SK-N-SH (cell line): ENCODE measurements around the gene IPCEF1. TPM values are rescaled to one million over a fixed set of nuclear protein-coding genes. Genes with fewer than 3 reads are reported as not detected.

Experiments
- CTCF ChIA-PET: fragments of 300-600, 350-600 bp; formaldehyde crosslinking; extraction: SDS; loops from one replicate; lab custom pipeline; 2021; lab: Yijun Ruan, JAX
- POLR2A ChIA-PET: fragments of 350-600 bp; sonication (Branson Sonifier 250); formaldehyde crosslinking; extraction: SDS; loops from one replicate; lab custom pipeline; 2020; ENCODE audit warnings: antibody characterized with exemption, inconsistent platforms; lab: Yijun Ruan, JAX
- DNase-seq: peaks from one replicate; pipeline ENCODE4 v3.0.0; 2012
- H2AFZ ChIP-seq: fragments of 200-600 bp; sonication (generic); 2 replicates; pipeline ENCODE4 v1.8.1; 2016; ENCODE audit warnings: antibody characterized with exemption, mild to moderate bottlenecking, low read depth
- H3F3A ChIP-seq: fragments of 200-600 bp; sonication (generic); replicated peaks from 2 replicates; pipeline ENCODE3; 2016; ENCODE audit warnings: antibody characterized with exemption, mild to moderate bottlenecking; ENCODE audit not compliant: insufficient read depth
- H3K27ac ChIP-seq, 2 experiments: fragments of 200-500 bp in 1 of 2; fragments of 200-600 bp in 1 of 2; sonication (Bioruptor generic) in 1 of 2; sonication (generic), shearing (Covaris generic) in 1 of 2; 2 replicates each; pipeline versions ENCODE4 v1.5.1 to v1.6.1; 2014 to 2016; ENCODE audit warnings: low read depth in 2 of 2, inconsistent platforms in 1 of 2, low read length in 1 of 2, mild to moderate bottlenecking in 1 of 2, mixed read lengths in 1 of 2
- H3K27me3 ChIP-seq: fragments of 200-600 bp; sonication (generic), shearing (Covaris generic); 2 replicates; pipeline ENCODE4 v1.6.1; 2016; ENCODE audit warnings: mixed run types; ENCODE audit not compliant: insufficient read depth
- H3K36me3 ChIP-seq, 2 experiments: fragments of 200-500 bp in 1 of 2; fragments of 200-600 bp in 1 of 2; sonication (Bioruptor generic) in 1 of 2; sonication (generic) in 1 of 2; replicated peaks in 1 of 2; 2 replicates each; pipeline versions ENCODE3 to v1.5.1; 2014 to 2016; ENCODE audit warnings: low read length in 1 of 2, mild to moderate bottlenecking in 1 of 2; ENCODE audit not compliant: insufficient read depth in 2 of 2, control insufficient read depth in 1 of 2
- H3K4me1 ChIP-seq, 2 experiments: fragments of 200-500 bp in 1 of 2; fragments of 200-600 bp in 1 of 2; sonication (Bioruptor generic) in 1 of 2; sonication (generic), shearing (Covaris generic) in 1 of 2; 2 replicates each; pipeline versions ENCODE4 v1.5.1 to v1.6.1; 2014 to 2016; ENCODE audit warnings: low read depth in 1 of 2, low read length in 1 of 2, mixed run types in 1 of 2; ENCODE audit not compliant: insufficient read depth in 2 of 2, control insufficient read depth in 1 of 2
- H3K4me2 ChIP-seq: fragments of 200-600 bp; sonication (generic), shearing (Covaris generic); 2 replicates; pipeline ENCODE4 v1.6.1; 2017; ENCODE audit warnings: mixed run types
- H3K4me3 ChIP-seq, 2 experiments: fragments of 200-500 bp in 1 of 2; fragments of 200-600 bp in 1 of 2; sonication (Bioruptor generic) in 1 of 2; sonication (generic), shearing (Covaris generic) in 1 of 2; 2 replicates each; pipeline versions ENCODE4 v1.5.1 to v1.8.1; 2014 to 2016; ENCODE audit warnings: low read depth in 2 of 2, inconsistent platforms in 1 of 2, low read length in 1 of 2, mild to moderate bottlenecking in 1 of 2, mixed read lengths in 1 of 2, moderate library complexity in 1 of 2
- H3K79me2 ChIP-seq: fragments of 200-600 bp; sonication (generic); 2 replicates; pipeline ENCODE4 v1.8.1; 2017; ENCODE audit warnings: mild to moderate bottlenecking; ENCODE audit not compliant: insufficient read depth
- H3K9ac ChIP-seq: fragments of 200-600 bp; sonication (generic); 2 replicates; pipeline ENCODE4 v1.6.1; 2017; ENCODE audit warnings: mixed run types
- H3K9me2 ChIP-seq: fragments of 200-600 bp; sonication (generic); 2 replicates; pipeline ENCODE4 v1.6.1; 2017; ENCODE audit warnings: mixed run types
- H3K9me3 ChIP-seq: fragments of 200-600 bp; sonication (generic); 2 replicates; pipeline ENCODE4 v1.6.1; 2017; ENCODE audit warnings: mixed run types, mild to moderate bottlenecking, moderate library complexity
- H4K20me1 ChIP-seq: fragments of 200-600 bp; sonication (generic); 2 replicates; pipeline ENCODE4 v1.6.1; 2017; ENCODE audit warnings: mild to moderate bottlenecking, mixed run types; ENCODE audit not compliant: insufficient read depth
- CTCF ChIP-seq: fragments of 200-600 bp; sonication (generic); IDR thresholded peaks from 2 replicates; pipeline ENCODE4 v1.6.1; 2017; ENCODE audit warnings: antibody characterized with exemption, mild to moderate bottlenecking, moderate library complexity
- EP300 ChIP-seq, 2 experiments: IDR thresholded peaks; 2 replicates each; pipeline versions ENCODE4 v1.4.0 to v1.6.1; 2012; ENCODE audit warnings: borderline replicate concordance in 1 of 2, low read depth in 1 of 2, low read length in 1 of 2
- FOSL2 ChIP-seq: IDR thresholded peaks from 2 replicates; pipeline ENCODE4 v1.4.0; 2012; ENCODE audit warnings: low read depth, mild to moderate bottlenecking, moderate library complexity, borderline replicate concordance
- GABPA ChIP-seq: IDR thresholded peaks from 2 replicates; pipeline ENCODE4 v1.4.0; 2012; ENCODE audit warnings: low read depth, mild to moderate bottlenecking
- GATA2 ChIP-seq: sonication (generic); formaldehyde crosslinking; IDR thresholded peaks from 2 replicates; pipeline ENCODE4 v1.5.0; 2020; ENCODE audit warnings: mild to moderate bottlenecking, missing genetic modification reagents
- JUND ChIP-seq: IDR thresholded peaks from 2 replicates; pipeline ENCODE4 v1.4.0; 2012
- MXI1 ChIP-seq: IDR thresholded peaks from 2 replicates; pipeline ENCODE4 v1.6.1; 2012; ENCODE audit warnings: mild to moderate bottlenecking, low read depth, low read length, improper control_type of control experiment
- NFIC ChIP-seq: IDR thresholded peaks from 2 replicates; pipeline ENCODE4 v1.4.0; 2012; ENCODE audit warnings: borderline replicate concordance
- NRF1 ChIP-seq: IDR thresholded peaks from 2 replicates; pipeline ENCODE4 v1.6.1; 2012; ENCODE audit warnings: low read depth, mild to moderate bottlenecking, low read length
- PBX3 ChIP-seq: IDR thresholded peaks from 2 replicates; pipeline ENCODE4; 2012
- SIN3A ChIP-seq: IDR thresholded peaks from 2 replicates; pipeline ENCODE4 v1.6.1; 2012; ENCODE audit warnings: low read depth, mild to moderate bottlenecking, low read length, moderate library complexity, borderline replicate concordance
- TCF12 ChIP-seq: IDR thresholded peaks from 2 replicates; pipeline ENCODE4 v1.4.0; 2012
- WGBS: methylation state at CpG from one replicate; pipeline ENCODE4 v1.1.6; 2017; ENCODE audit warnings: low lambda C conversion rate; 5-methylcytosine and 5-hydroxymethylcytosine counted together
- polyA plus RNA-seq, 3 experiments: library from polyadenylated mRNA; depleted of rRNA; stranded (reverse); fragments of >200 nt; gene quantifications; 2 replicates each; pipeline ENCODE4 v1.2.3, GENCODE V29; 2012
- TF ChIP-seq, protein P1 (sequence below): IDR thresholded peaks from 2 replicates; pipeline ENCODE4 v1.4.0; 2012; ENCODE audit warnings: low read depth

The IPCEF1 gene
- polyA plus RNA-seq, 1 of the 3 experiments (the other 2 are of a cell fraction) = not detected

DNA sequence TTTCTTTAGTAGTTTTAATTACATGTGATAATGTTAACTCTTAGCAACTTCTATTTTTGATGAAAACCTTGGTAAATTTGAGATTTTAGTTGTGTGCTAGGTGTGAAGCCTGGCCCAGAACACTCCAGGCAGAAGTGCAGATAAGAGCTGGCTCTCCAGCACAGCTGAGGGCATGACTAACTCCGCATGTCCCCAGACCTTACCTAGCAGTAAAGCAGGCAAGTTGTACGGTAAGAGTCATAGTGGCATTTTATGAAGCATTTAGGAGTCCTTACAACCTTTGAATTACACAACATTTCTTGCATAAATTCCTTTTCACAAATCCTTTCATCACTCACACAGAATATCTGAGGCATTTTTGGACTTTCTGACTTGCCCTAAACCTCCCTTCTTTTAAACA, 250.4 kb downstream of the IPCEF1 start:
- Histone ChIP-seq H3F3A (no peaks in the 10 kb centered on the region), H3K4me3 (no peak overlapping the region)
- no peak for DNase-seq
- no peak for TF ChIP-seq EP300 (IDR thresholded peaks at IDR 0.05; ENCODE audit: borderline replicate concordance in 1 of 2, low read depth in 1 of 2, low read length in 1 of 2)
- no peak for TF ChIP-seq GATA2 (CRISPR knock-in tag)
- no peak for TF ChIP-seq NFIC
- no peak for TF ChIP-seq CTCF
- TF ChIP-seq NRF1 = no peak
- no peak for TF ChIP-seq JUND
- TF ChIP-seq SIN3A = no peak
- TF ChIP-seq MXI1 = no peak
- no peak for TF ChIP-seq PBX3
- no peak for TF ChIP-seq FOSL2
- TF ChIP-seq, protein P1, sequence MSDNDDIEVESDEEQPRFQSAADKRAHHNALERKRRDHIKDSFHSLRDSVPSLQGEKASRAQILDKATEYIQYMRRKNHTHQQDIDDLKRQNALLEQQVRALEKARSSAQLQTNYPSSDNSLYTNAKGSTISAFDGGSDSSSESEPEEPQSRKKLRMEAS = no peak
- no peak for TF ChIP-seq GABPA
- no peak for TF ChIP-seq TCF12
- TF ChIP-seq, all 33 proteins: peak for 0
- H3K27me3 ChIP-seq = no peaks in the 10 kb centered on the region
- H3K9me3 ChIP-seq = no peaks in the 10 kb centered on the region
- H2AFZ ChIP-seq = no peak overlapping the region
- ChIA-PET POLR2A (no interaction called here), CTCF (no interaction called here)
- H3K9ac ChIP-seq = no peak overlapping the region
- no peak overlapping the region for H3K27ac ChIP-seq
- no peaks in the 10 kb centered on the region for H3K9me2 ChIP-seq
- no peak overlapping the region for H3K4me2 ChIP-seq
- H3K79me2 ChIP-seq = no peaks in the 10 kb centered on the region
- no peaks in the 10 kb centered on the region for H4K20me1 ChIP-seq
- WGBS = 60% methylated on average over 1 of the region's 2 CpGs
- no peaks in the 10 kb centered on the region for H3K36me3 ChIP-seq
- H3K4me1 ChIP-seq = no peaks in the 10 kb centered on the region; a peak in 1 of 4 replicates

Other genes starting within 250 kb of the IPCEF1 start
- 1.6 TPM in 2 replicates for gene CNKSR3, start 153.9 kb upstream of the IPCEF1 start, polyA plus RNA-seq (2012; rRNA removed)